Glutamatergic neuron (in vitro differentiated cells): ENCODE data around the gene PRICKLE3. TPM values are rescaled to one million over a fixed set of nuclear protein-coding genes. Genes with fewer than 3 reads are reported as not detected.
"Not testable (repeated sequence)": the region's sequence is repeated elsewhere in the genome, so short reads cannot be mapped to it uniquely, and the experiment has no call there.

Experiments
- DNase-seq: peaks from one replicate; pipeline ENCODE4 v3.0.0; 2022
- H3K27ac Mint-ChIP-seq: one replicate; pipeline ENCODE4 v1.8.0; 2020; ENCODE audit warnings: mild to moderate bottlenecking, mixed read lengths, inconsistent platforms; ENCODE audit not compliant: unreplicated experiment
- H3K27me3 Mint-ChIP-seq: one replicate; pipeline ENCODE4 v1.8.0; 2020; ENCODE audit warnings: mild to moderate bottlenecking, moderate library complexity, mixed read lengths, inconsistent platforms; ENCODE audit not compliant: unreplicated experiment
- H3K36me3 Mint-ChIP-seq: one replicate; pipeline ENCODE4 v1.8.0; 2020; ENCODE audit warnings: mild to moderate bottlenecking, mixed read lengths, inconsistent platforms; ENCODE audit not compliant: unreplicated experiment
- H3K4me1 Mint-ChIP-seq: one replicate; pipeline ENCODE4 v1.8.0; 2020; ENCODE audit warnings: mild to moderate bottlenecking, low read depth, mixed read lengths, inconsistent platforms; ENCODE audit not compliant: unreplicated experiment
- H3K4me3 Mint-ChIP-seq: one replicate; pipeline ENCODE4 v1.8.0; 2020; ENCODE audit warnings: mild to moderate bottlenecking, mixed read lengths, inconsistent platforms; ENCODE audit not compliant: unreplicated experiment
- H3K9me3 Mint-ChIP-seq: one replicate; pipeline ENCODE4 v1.8.0; 2020; ENCODE audit warnings: mild to moderate bottlenecking, moderate library complexity, mixed read lengths, inconsistent platforms; ENCODE audit not compliant: unreplicated experiment
- CTCF ChIP-seq: fragments of 200-600 bp; sonication (generic); IDR thresholded peaks from one replicate; pipeline ENCODE4 v1.5.0; 2021; ENCODE audit not compliant: partially characterized antibody, unreplicated experiment
- total RNA-seq: library from RNA; stranded (reverse); fragmentation: NEBNext Ultra II Directional; extraction: Animal tissue kit (Norgen Biotek cat#: 25700); gene quantifications from one replicate; pipeline ENCODE4 v1.2.1, GENCODE V29; 2021; ENCODE audit not compliant: unreplicated experiment

Gene PRICKLE3
- total RNA-seq, 1 donor from 2014 or later = 1.6 TPM

GRCh38 chrX:49147936-49148335, 38.2 kb downstream of the PRICKLE3 start:
- no peaks in the 10 kb centered on the region for H3K27me3 Mint-ChIP-seq
- TF ChIP-seq CTCF = no peak
- no peak for DNase-seq
- H3K36me3 Mint-ChIP-seq = no peaks in the 10 kb centered on the region
- H3K4me3 Mint-ChIP-seq = no peak overlapping the region
- H3K4me1 Mint-ChIP-seq = no peaks in the 10 kb centered on the region
- H3K9me3 Mint-ChIP-seq = peaks cover 2% of the 10 kb centered on the region
- no peak overlapping the region for H3K27ac Mint-ChIP-seq

- Mint-ChIP-seq H3K27me3 (no peaks in the 10 kb centered on the region), H3K9me3 (peaks cover 2% of the 10 kb centered on the region)
Observed at GRCh38 chrX:49147282-49147681, 38.9 kb downstream of the PRICKLE3 start.

GRCh38 chrX:49143154-49143553, 43.0 kb downstream of the PRICKLE3 start:
- not testable (repeated sequence) for DNase-seq, H3K4me1 Mint-ChIP-seq, H3K9me3 Mint-ChIP-seq, H3K27ac Mint-ChIP-seq, H3K36me3 Mint-ChIP-seq, H3K27me3 Mint-ChIP-seq, H3K4me3 Mint-ChIP-seq

More at GRCh38 chrX:49147282-49147681, 38.9 kb downstream of the PRICKLE3 start:
- Mint-ChIP-seq H3K4me1 (no peaks in the 10 kb centered on the region), H3K36me3 (no peaks in the 10 kb centered on the region), H3K27ac (no peak overlapping the region), H3K4me3 (no peak overlapping the region)
- DNase-seq = no peak
- no peak for TF ChIP-seq CTCF

GRCh38 chrX:49142264-49142663, 43.9 kb downstream of the PRICKLE3 start:
- H3K27ac Mint-ChIP-seq, H3K36me3 Mint-ChIP-seq, DNase-seq, H3K9me3 Mint-ChIP-seq, H3K4me3 Mint-ChIP-seq, H3K4me1 Mint-ChIP-seq, H3K27me3 Mint-ChIP-seq: not testable (repeated sequence)
- TF ChIP-seq CTCF = peak; percentile 15

- no peaks in the 10 kb centered on the region for H3K36me3 Mint-ChIP-seq
- no peaks in the 10 kb centered on the region for H3K4me1 Mint-ChIP-seq
- no peak overlapping the region for H3K27ac Mint-ChIP-seq
- no peak overlapping the region for H3K4me3 Mint-ChIP-seq
- TF ChIP-seq CTCF = no peak
- H3K9me3 Mint-ChIP-seq = peaks cover 2% of the 10 kb centered on the region
- no peaks in the 10 kb centered on the region for H3K27me3 Mint-ChIP-seq
- no peak for DNase-seq
Observed at GRCh38 chrX:49139713-49140112, 46.5 kb downstream of the PRICKLE3 start.

- no peak for TF ChIP-seq CTCF
- Mint-ChIP-seq H3K4me3 (no peak overlapping the region), H3K27ac (no peak overlapping the region), H3K27me3 (no peaks in the 10 kb centered on the region), H3K4me1 (no peaks in the 10 kb centered on the region), H3K9me3 (peaks cover 3% of the 10 kb centered on the region), H3K36me3 (no peaks in the 10 kb centered on the region)
- DNase-seq = no peak
Observed at GRCh38 chrX:49137492-49137891, 48.7 kb downstream of the PRICKLE3 start.
